ENCODE results near the gene ALG14. TPM values are rescaled to one million over a fixed set of nuclear protein-coding genes. Genes with fewer than 3 reads are reported as not detected.

Gene ALG14
- total RNA-seq, 3 donors from 2014 or later = 1.2 to 1.6 (median 1.4) TPM

DNA sequence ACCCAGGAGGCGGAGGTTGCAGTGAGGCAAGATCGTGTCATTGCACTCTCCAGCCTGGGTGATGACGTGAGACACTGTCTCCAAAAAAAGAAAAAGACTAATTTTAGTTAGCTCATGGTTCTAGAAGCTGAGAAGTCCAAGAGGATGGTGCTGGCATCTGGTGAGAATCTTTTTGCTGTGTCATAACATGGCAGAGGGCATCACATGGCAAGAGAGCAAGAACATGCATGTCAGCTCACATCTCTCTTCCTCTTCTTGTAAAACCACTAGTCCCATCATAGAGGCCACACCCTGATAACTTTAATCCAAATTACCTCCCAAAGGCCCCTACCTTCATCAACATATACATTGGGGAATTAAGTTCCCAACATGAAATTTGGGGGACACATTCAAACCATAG, 132.0 kb downstream of the ALG14 start:
- no peak overlapping the region for H3K27ac ChIP-seq
- H3K27me3 ChIP-seq = no peaks in the 10 kb centered on the region
- H3K4me3 ChIP-seq = no peak overlapping the region
- H3K4me1 ChIP-seq = no peaks in the 10 kb centered on the region
- DNase-seq (ENCODE audit: low spot score in 2 of 2) = no peak
- intact Hi-C loops (cut with DNase I; ENCODE audit: low total_unique reads) = no loop called here
- TF ChIP-seq POLR2A (IDR thresholded peaks at IDR 0.05) (no peak), POLR2AphosphoS5 (IDR thresholded peaks at IDR 0.05) (no peak)
- TF ChIP-seq, protein P1, sequence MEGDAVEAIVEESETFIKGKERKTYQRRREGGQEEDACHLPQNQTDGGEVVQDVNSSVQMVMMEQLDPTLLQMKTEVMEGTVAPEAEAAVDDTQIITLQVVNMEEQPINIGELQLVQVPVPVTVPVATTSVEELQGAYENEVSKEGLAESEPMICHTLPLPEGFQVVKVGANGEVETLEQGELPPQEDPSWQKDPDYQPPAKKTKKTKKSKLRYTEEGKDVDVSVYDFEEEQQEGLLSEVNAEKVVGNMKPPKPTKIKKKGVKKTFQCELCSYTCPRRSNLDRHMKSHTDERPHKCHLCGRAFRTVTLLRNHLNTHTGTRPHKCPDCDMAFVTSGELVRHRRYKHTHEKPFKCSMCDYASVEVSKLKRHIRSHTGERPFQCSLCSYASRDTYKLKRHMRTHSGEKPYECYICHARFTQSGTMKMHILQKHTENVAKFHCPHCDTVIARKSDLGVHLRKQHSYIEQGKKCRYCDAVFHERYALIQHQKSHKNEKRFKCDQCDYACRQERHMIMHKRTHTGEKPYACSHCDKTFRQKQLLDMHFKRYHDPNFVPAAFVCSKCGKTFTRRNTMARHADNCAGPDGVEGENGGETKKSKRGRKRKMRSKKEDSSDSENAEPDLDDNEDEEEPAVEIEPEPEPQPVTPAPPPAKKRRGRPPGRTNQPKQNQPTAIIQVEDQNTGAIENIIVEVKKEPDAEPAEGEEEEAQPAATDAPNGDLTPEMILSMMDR (IDR thresholded peaks at IDR 0.05) = no peak
- H3K36me3 ChIP-seq = no peaks in the 10 kb centered on the region
- no peaks in the 10 kb centered on the region for H3K9me3 ChIP-seq

DNA sequence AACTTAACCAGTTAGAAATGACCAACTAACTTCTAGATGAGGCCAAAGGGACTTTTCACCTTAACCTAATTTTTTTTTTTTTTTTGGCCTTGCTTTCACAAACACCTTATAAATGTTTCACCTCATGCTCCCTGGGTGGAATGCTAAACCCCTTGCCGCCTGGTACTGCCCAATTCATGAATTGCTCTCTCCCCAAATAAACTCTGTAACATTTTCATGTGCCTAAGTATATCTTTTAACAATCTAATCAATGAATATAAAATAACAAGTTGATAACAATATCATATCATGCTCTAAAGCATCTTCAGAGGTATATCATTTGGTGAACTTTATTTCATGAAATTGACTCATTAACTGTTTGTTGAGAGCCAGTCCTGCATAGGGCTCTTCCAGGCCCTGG, 134.9 kb downstream of the ALG14 start:
- H3K4me3 ChIP-seq = no peak overlapping the region

GRCh38 chr1:94936861-94937620, 135.7 kb downstream of the ALG14 start:
- no peak for DNase-seq (ENCODE audit: low spot score in 2 of 2)
- intact Hi-C loops (cut with DNase I; ENCODE audit: low total_unique reads) = no loop called here
- Histone ChIP-seq H3K27me3 (no peaks in the 10 kb centered on the region), H3K9me3 (no peaks in the 10 kb centered on the region), H3K4me1 (no peaks in the 10 kb centered on the region), H3K27ac (no peak overlapping the region), H3K36me3 (no peaks in the 10 kb centered on the region), H3K4me3 (no peak overlapping the region)
- TF ChIP-seq POLR2AphosphoS5 (IDR thresholded peaks at IDR 0.05) (no peak), POLR2A (IDR thresholded peaks at IDR 0.05) (no peak)
- TF ChIP-seq, protein P1 (IDR thresholded peaks at IDR 0.05) = no peak

More for the DNA sequence above, 134.9 kb downstream of the ALG14 start:
- intact Hi-C loops (cut with DNase I; ENCODE audit: low total_unique reads) = no loop called here
- H3K36me3 ChIP-seq = no peaks in the 10 kb centered on the region
- no peak for DNase-seq (ENCODE audit: low spot score in 2 of 2)
- no peaks in the 10 kb centered on the region for H3K27me3 ChIP-seq
- TF ChIP-seq POLR2A (IDR thresholded peaks at IDR 0.05) (no peak), POLR2AphosphoS5 (IDR thresholded peaks at IDR 0.05) (no peak)
- TF ChIP-seq, protein P1 (IDR thresholded peaks at IDR 0.05) = no peak
- no peaks in the 10 kb centered on the region for H3K9me3 ChIP-seq
- no peaks in the 10 kb centered on the region for H3K4me1 ChIP-seq
- H3K27ac ChIP-seq = peak overlapping the region in 1 of 2 donors; percentile 8

- intact Hi-C loops (cut with DNase I; ENCODE audit: low total_unique reads) = no loop called here
- H3K4me3 ChIP-seq = no peak overlapping the region
- no peaks in the 10 kb centered on the region for H3K9me3 ChIP-seq
- H3K36me3 ChIP-seq = no peaks in the 10 kb centered on the region
- no peak overlapping the region for H3K27ac ChIP-seq
- H3K4me1 ChIP-seq = no peaks in the 10 kb centered on the region
- TF ChIP-seq, protein P1 (IDR thresholded peaks at IDR 0.05) = no peak
- TF ChIP-seq POLR2AphosphoS5 (IDR thresholded peaks at IDR 0.05) = no peak
- TF ChIP-seq POLR2A (IDR thresholded peaks at IDR 0.05) = no peak
- no peak for DNase-seq (ENCODE audit: low spot score in 2 of 2)
- no peaks in the 10 kb centered on the region for H3K27me3 ChIP-seq
Measured at GRCh38 chr1:94935476-94935875, 137.3 kb downstream of the ALG14 start.

DNA sequence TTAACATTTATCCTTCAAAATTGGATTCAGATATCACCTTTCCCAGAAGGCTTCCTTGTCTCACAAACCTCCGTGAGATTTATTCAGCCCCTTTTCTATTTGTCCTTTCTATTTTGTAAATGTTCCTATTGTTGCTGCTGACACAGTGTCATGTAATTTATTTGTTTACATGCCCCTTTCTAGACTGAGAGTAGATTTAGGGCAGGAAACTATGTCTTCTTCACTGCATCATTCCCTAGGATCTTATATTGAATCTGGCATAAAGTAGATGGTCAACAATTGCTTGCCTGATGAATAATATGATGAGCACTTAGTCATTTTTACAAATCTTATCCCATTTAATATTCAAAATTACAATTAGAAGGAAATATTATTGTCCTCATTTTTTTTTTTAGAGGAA, 137.7 kb downstream of the ALG14 start:
- H3K27me3 ChIP-seq = no peaks in the 10 kb centered on the region
- H3K27ac ChIP-seq = no peak overlapping the region
- intact Hi-C loops (cut with DNase I; ENCODE audit: low total_unique reads) = no loop called here
- H3K4me3 ChIP-seq = no peak overlapping the region
- H3K4me1 ChIP-seq = no peaks in the 10 kb centered on the region
- H3K9me3 ChIP-seq = no peaks in the 10 kb centered on the region
- DNase-seq (ENCODE audit: low spot score in 2 of 2) = no peak
- H3K36me3 ChIP-seq = no peaks in the 10 kb centered on the region
- TF ChIP-seq, protein P1 (IDR thresholded peaks at IDR 0.05) = no peak
- no peak for TF ChIP-seq POLR2AphosphoS5 (IDR thresholded peaks at IDR 0.05)
- no peak for TF ChIP-seq POLR2A (IDR thresholded peaks at IDR 0.05)
